Body of pancreas (tissue), 4 donors: ENCODE results near the gene SYCP2L. TPM values are rescaled to one million over a fixed set of nuclear protein-coding genes. Genes with fewer than 3 reads are reported as not detected.

Experiments
- ATAC-seq: fragments of 150-250 bp; one replicate; pipeline ENCODE4 v1.9.1; 2016
- DNase-seq, 4 donors: peaks; one replicate each; pipeline ENCODE4 v3.0.0-alpha.2; 2019
- H3K27ac ChIP-seq, 4 donors: fragments of 200-600 bp; sonication (generic); 1 replicate in 3 of 4; 2 replicates in 1 of 4; pipeline versions ENCODE4 v1.5.1 to v1.6.1; 2016 to 2019; ENCODE audit warnings: mild to moderate bottlenecking in 1 of 4, mixed read lengths in 1 of 4, moderate library complexity in 1 of 4
- H3K27me3 ChIP-seq, 2 donors: fragments of 200-600 bp; sonication (generic); one replicate each; pipeline ENCODE4 v1.6.0; 2016; ENCODE audit warnings: mild to moderate bottlenecking in 1 of 2
- H3K36me3 ChIP-seq, 2 donors: fragments of 200-600 bp; sonication (generic); replicated peaks in 1 of 2; 2 replicates each; pipeline ENCODE4 v1.5.1; 2016; ENCODE audit warnings: low read depth in 2 of 2; ENCODE audit not compliant: insufficient read depth in 1 of 2
- H3K4me1 ChIP-seq: fragments of 200-600 bp; sonication (generic); one replicate; pipeline ENCODE4 v1.6.0; 2016
- H3K4me3 ChIP-seq, 2 donors: fragments of 200-600 bp; sonication (generic); 1 replicate in 1 of 2; 2 replicates in 1 of 2; pipeline ENCODE4 v1.5.1; 2016 to 2019
- H3K9me3 ChIP-seq, 3 donors: fragments of 200-600 bp; sonication (generic); 1 replicate in 2 of 3; 2 replicates in 1 of 3; pipeline ENCODE4 v1.5.1; 2016
- CTCF ChIP-seq, 7 experiments: fragments of 450-650 bp in 4 of 7; fragments of 200-600 bp in 3 of 7; sonication (generic) in 3 of 7; IDR thresholded peaks; one replicate each; pipeline ENCODE4 v1.5.1; 2016 to 2019; ENCODE audit warnings: antibody characterized with exemption in 7 of 7
- POLR2A ChIP-seq, 3 donors: fragments of 450-650 bp; IDR thresholded peaks; one replicate each; pipeline ENCODE4 v1.6.1; 2016; ENCODE audit warnings: antibody characterized with exemption in 3 of 3, mild to moderate bottlenecking in 2 of 3
- WGBS, 2 donors: methylation state at CpG; one replicate each; pipeline ENCODE4 v1.1.5; 2017; 5-methylcytosine and 5-hydroxymethylcytosine counted together
- intact Hi-C: fragments of 100-400 bp; cut with DNase I; formaldehyde crosslinking; loops from one replicate; pipeline ENCODE4 v1.15.1; 2023
- total RNA-seq, 2 donors: library from RNA; depleted of rRNA; stranded (reverse); fragments of >200 nt; gene quantifications; one replicate each; pipeline ENCODE4 v1.1.0, GENCODE V29; 2016

Gene SYCP2L
- total RNA-seq, 2 donors from 2014 or later, result 2.1 to 3.3 TPM

GRCh38 chr6:10939840-10940239 lies 53.0 kb downstream of the SYCP2L start:
- intact Hi-C loops, result no loop called here
- no peak overlapping the region for H3K27ac ChIP-seq
- H3K4me1 ChIP-seq, result no peaks in the 10 kb centered on the region
- no peaks in the 10 kb centered on the region for H3K27me3 ChIP-seq
- H3K9me3 ChIP-seq, result no peaks in the 10 kb centered on the region
- no peaks in the 10 kb centered on the region for H3K36me3 ChIP-seq
- no peak for ATAC-seq
- TF ChIP-seq CTCF (IDR thresholded peaks at IDR 0.05) (no peak), POLR2A (IDR thresholded peaks at IDR 0.05) (no peak)
- no peak overlapping the region for H3K4me3 ChIP-seq
- no peak for DNase-seq
- 91 to 92% methylated on average over 2 of the region's 2 CpGs for WGBS, 2 donors

GRCh38 chr6:10945845-10946244 lies 59.0 kb downstream of the SYCP2L start:
- no peak for ATAC-seq
- Histone ChIP-seq H3K36me3 (no peaks in the 10 kb centered on the region), H3K4me1 (no peaks in the 10 kb centered on the region), H3K27me3 (no peaks in the 10 kb centered on the region), H3K27ac (no peak overlapping the region), H3K4me3 (no peak overlapping the region), H3K9me3 (no peaks in the 10 kb centered on the region)
- WGBS, 2 donors, result 52 to 91% methylated on average over 1 of the region's 1 CpG
- intact Hi-C loops, result no loop called here
- no peak for DNase-seq
- TF ChIP-seq CTCF (IDR thresholded peaks at IDR 0.05) (no peak), POLR2A (IDR thresholded peaks at IDR 0.05) (no peak)

GRCh38 chr6:10947966-10948365 lies 61.1 kb downstream of the SYCP2L start:
- Histone ChIP-seq H3K4me3 (no peak overlapping the region), H3K27me3 (no peaks in the 10 kb centered on the region), H3K9me3 (no peaks in the 10 kb centered on the region), H3K36me3 (no peaks in the 10 kb centered on the region), H3K4me1 (no peaks in the 10 kb centered on the region), H3K27ac (no peak overlapping the region)
- intact Hi-C loops, result no loop called here
- TF ChIP-seq CTCF (IDR thresholded peaks at IDR 0.05), result no peak
- TF ChIP-seq POLR2A (IDR thresholded peaks at IDR 0.05), result no peak
- no peak for ATAC-seq
- DNase-seq, result no peak
- 95% methylated on average over 5 of the region's 5 CpGs for WGBS, 2 donors

- 86 to 87% methylated on average over 6 of the region's 6 CpGs for WGBS, 2 donors
- H3K36me3 ChIP-seq, result no peaks in the 10 kb centered on the region
- intact Hi-C loops, result loop anchor here (5.0 kb wide), 1 partner anchor 122 kb away; no protein-coding TSS in a partner anchor
- no peaks in the 10 kb centered on the region for H3K9me3 ChIP-seq
- H3K27ac ChIP-seq, result no peak overlapping the region
- H3K4me1 ChIP-seq, result no peaks in the 10 kb centered on the region
- TF ChIP-seq POLR2A (IDR thresholded peaks at IDR 0.05) (no peak), CTCF (IDR thresholded peaks at IDR 0.05) (no peak)
- ATAC-seq, result no peak
- no peaks in the 10 kb centered on the region for H3K27me3 ChIP-seq
- H3K4me3 ChIP-seq, result no peak overlapping the region
- no peak for DNase-seq
These were observed 63.0 kb downstream of the SYCP2L start for GRCh38 chr6:10949579-10950490.
